Stimulated activated memory B cell treated with anti-CD40 and anti-IgM and Interleukin-4, amounts not matched to agents 10 μg/mL and 1 μg/mL and 100 μg/mL, for 72 hours (primary cell): ENCODE results near the gene GRAMD2B.
"Not testable (repeated sequence)": the region's sequence is repeated elsewhere in the genome, so short reads cannot be mapped to it uniquely, and the experiment has no call there.

Experiments used
- ATAC-seq: fragments of 150-1000 bp; cut with Tn5 transposase; 2 replicates; pipeline ENCODE4 v1.10.0; 2021
- H3K27ac Mint-ChIP-seq: one replicate; pipeline ENCODE4 v1.8.0; 2022; ENCODE audit warnings: mild to moderate bottlenecking, mixed read lengths
- H3K27me3 Mint-ChIP-seq: one replicate; pipeline ENCODE4 v1.8.0; 2022; ENCODE audit warnings: mixed read lengths
- H3K36me3 Mint-ChIP-seq: one replicate; pipeline ENCODE4 v1.8.0; 2022; ENCODE audit warnings: mixed read lengths
- H3K4me1 Mint-ChIP-seq: one replicate; pipeline ENCODE4 v1.8.0; 2022; ENCODE audit warnings: mixed read lengths
- H3K4me3 Mint-ChIP-seq: one replicate; pipeline ENCODE4 v1.8.0; 2022; ENCODE audit warnings: mild to moderate bottlenecking, moderate library complexity, mixed read lengths
- H3K9me3 Mint-ChIP-seq: one replicate; pipeline ENCODE4 v1.8.0; 2022; ENCODE audit warnings: mixed read lengths

GRAMD2B gene

GRCh38 chr5:126454081-126454480 lies 30.9 kb downstream of the GRAMD2B start:
- ATAC-seq, result no peak
- Mint-ChIP-seq H3K36me3 (peaks cover 6% of the 10 kb centered on the region), H3K4me3 (no peak overlapping the region), H3K9me3 (no peaks in the 10 kb centered on the region), H3K27ac (no peak overlapping the region), H3K27me3 (no peaks in the 10 kb centered on the region), H3K4me1 (peaks cover 13% of the 10 kb centered on the region)

GRCh38 chr5:126454535-126454934 lies 31.3 kb downstream of the GRAMD2B start:
- Mint-ChIP-seq H3K9me3 (no peaks in the 10 kb centered on the region), H3K4me1 (peaks cover 10% of the 10 kb centered on the region), H3K27me3 (no peaks in the 10 kb centered on the region), H3K27ac (no peak overlapping the region), H3K36me3 (peaks cover 6% of the 10 kb centered on the region), H3K4me3 (no peak overlapping the region)
- ATAC-seq, result no peak

GRCh38 chr5:126455264-126455663 lies 32.1 kb downstream of the GRAMD2B start:
- H3K4me1 Mint-ChIP-seq, result peaks cover 3% of the 10 kb centered on the region
- H3K27me3 Mint-ChIP-seq, result no peaks in the 10 kb centered on the region
- H3K9me3 Mint-ChIP-seq, result no peaks in the 10 kb centered on the region
- no peak overlapping the region for H3K4me3 Mint-ChIP-seq
- ATAC-seq, result no peak
- peaks cover 6% of the 10 kb centered on the region for H3K36me3 Mint-ChIP-seq
- no peak overlapping the region for H3K27ac Mint-ChIP-seq

- H3K27me3 Mint-ChIP-seq, result no peaks in the 10 kb centered on the region
- peaks cover 4% of the 10 kb centered on the region for H3K4me1 Mint-ChIP-seq
- no peak overlapping the region for H3K27ac Mint-ChIP-seq
- no peaks in the 10 kb centered on the region for H3K9me3 Mint-ChIP-seq
- H3K4me3 Mint-ChIP-seq, result no peak overlapping the region
- peaks cover 6% of the 10 kb centered on the region for H3K36me3 Mint-ChIP-seq
- ATAC-seq, result no peak
Measured at GRCh38 chr5:126455728-126456127, 32.5 kb downstream of the GRAMD2B start.

- no peak for ATAC-seq
- H3K27ac Mint-ChIP-seq, result no peak overlapping the region
Measured at GRCh38 chr5:126456217-126456820, 33.1 kb downstream of the GRAMD2B start.

GRCh38 chr5:126460459-126460858 lies 37.2 kb downstream of the GRAMD2B start:
- Mint-ChIP-seq H3K27ac (peak overlapping the region; percentile 69), H3K9me3 (no peaks in the 10 kb centered on the region), H3K4me1 (peaks cover 22% of the 10 kb centered on the region), H3K36me3 (peaks cover 6% of the 10 kb centered on the region), H3K4me3 (no peak overlapping the region), H3K27me3 (no peaks in the 10 kb centered on the region)
- no peak for ATAC-seq

More at GRCh38 chr5:126456217-126456820, 33.1 kb downstream of the GRAMD2B start:
- H3K4me1 Mint-ChIP-seq, result peaks cover 9% of the 10 kb centered on the region
- H3K4me3 Mint-ChIP-seq, result no peak overlapping the region
- peaks cover 6% of the 10 kb centered on the region for H3K36me3 Mint-ChIP-seq
- no peaks in the 10 kb centered on the region for H3K27me3 Mint-ChIP-seq
- no peaks in the 10 kb centered on the region for H3K9me3 Mint-ChIP-seq

- Mint-ChIP-seq H3K9me3 (no peaks in the 10 kb centered on the region), H3K27me3 (no peaks in the 10 kb centered on the region), H3K4me3 (no peak overlapping the region), H3K27ac (peak overlapping the region; percentile 69), H3K4me1 (peaks cover 22% of the 10 kb centered on the region), H3K36me3 (peaks cover 6% of the 10 kb centered on the region)
- no peak for ATAC-seq
Measured at GRCh38 chr5:126460977-126461376, 37.8 kb downstream of the GRAMD2B start.

- ATAC-seq, result no peak
- Mint-ChIP-seq H3K4me1 (peaks cover 22% of the 10 kb centered on the region), H3K4me3 (no peak overlapping the region), H3K27me3 (no peaks in the 10 kb centered on the region), H3K9me3 (no peaks in the 10 kb centered on the region), H3K27ac (peak overlapping the region; percentile 80), H3K36me3 (peaks cover 12% of the 10 kb centered on the region)
Measured at GRCh38 chr5:126461838-126462237, 38.6 kb downstream of the GRAMD2B start.

GRCh38 chr5:126462239-126463014 lies 39.2 kb downstream of the GRAMD2B start:
- peak overlapping the region; percentile 80 for H3K27ac Mint-ChIP-seq
- peaks cover 22% of the 10 kb centered on the region for H3K4me1 Mint-ChIP-seq
- H3K36me3 Mint-ChIP-seq, result peaks cover 11% of the 10 kb centered on the region
- H3K4me3 Mint-ChIP-seq, result peak overlapping the region; percentile 22
- no peaks in the 10 kb centered on the region for H3K9me3 Mint-ChIP-seq
- no peaks in the 10 kb centered on the region for H3K27me3 Mint-ChIP-seq
- ATAC-seq, result peak; percentile 84

- Mint-ChIP-seq H3K9me3 (no peaks in the 10 kb centered on the region), H3K27ac (peak overlapping the region; percentile 28), H3K36me3 (peaks cover 12% of the 10 kb centered on the region), H3K4me1 (peaks cover 22% of the 10 kb centered on the region), H3K27me3 (no peaks in the 10 kb centered on the region), H3K4me3 (no peak overlapping the region)
- no peak for ATAC-seq
Measured at GRCh38 chr5:126464016-126464415, 40.8 kb downstream of the GRAMD2B start.

GRCh38 chr5:126464959-126465358 lies 41.8 kb downstream of the GRAMD2B start:
- no peak overlapping the region for H3K4me3 Mint-ChIP-seq
- H3K27ac Mint-ChIP-seq, result peak overlapping the region; percentile 28
- H3K27me3 Mint-ChIP-seq, result no peaks in the 10 kb centered on the region
- no peak for ATAC-seq
- peaks cover 12% of the 10 kb centered on the region for H3K36me3 Mint-ChIP-seq
- no peaks in the 10 kb centered on the region for H3K9me3 Mint-ChIP-seq
- H3K4me1 Mint-ChIP-seq, result peaks cover 22% of the 10 kb centered on the region

GRCh38 chr5:126468091-126468490 lies 44.9 kb downstream of the GRAMD2B start:
- Mint-ChIP-seq H3K9me3 (no peaks in the 10 kb centered on the region), H3K27ac (no peak overlapping the region), H3K27me3 (no peaks in the 10 kb centered on the region), H3K36me3 (peaks cover 19% of the 10 kb centered on the region), H3K4me3 (no peak overlapping the region), H3K4me1 (peaks cover 1% of the 10 kb centered on the region)
- ATAC-seq, result no peak

GRCh38 chr5:126469536-126470316 lies 46.5 kb downstream of the GRAMD2B start:
- Mint-ChIP-seq H3K4me1 (no peaks in the 10 kb centered on the region), H3K27ac (no peak overlapping the region), H3K9me3 (no peaks in the 10 kb centered on the region), H3K4me3 (no peak overlapping the region), H3K27me3 (no peaks in the 10 kb centered on the region), H3K36me3 (peaks cover 25% of the 10 kb centered on the region)
- ATAC-seq, result no peak

- H3K27me3 Mint-ChIP-seq, H3K9me3 Mint-ChIP-seq, H3K4me3 Mint-ChIP-seq, H3K4me1 Mint-ChIP-seq, ATAC-seq, H3K27ac Mint-ChIP-seq: not testable (repeated sequence)
- peaks cover 28% of the 10 kb centered on the region for H3K36me3 Mint-ChIP-seq
Measured at GRCh38 chr5:126470529-126470928, 47.3 kb downstream of the GRAMD2B start.

GRCh38 chr5:126471247-126471646 lies 48.0 kb downstream of the GRAMD2B start:
- no peaks in the 10 kb centered on the region for H3K4me1 Mint-ChIP-seq
- no peak overlapping the region for H3K27ac Mint-ChIP-seq
- no peak for ATAC-seq
- H3K27me3 Mint-ChIP-seq, result no peaks in the 10 kb centered on the region
- H3K36me3 Mint-ChIP-seq, result peaks cover 30% of the 10 kb centered on the region
- H3K4me3 Mint-ChIP-seq, result no peak overlapping the region
- no peaks in the 10 kb centered on the region for H3K9me3 Mint-ChIP-seq
